Tibial nerve (tissue), 4 donors: ENCODE measurements around the gene HACD3.

Experiments
- CTCF ChIP-seq, 5 experiments: fragments of 200-600 bp in 3 of 5; fragments of 450-650 bp in 2 of 5; sonication (generic) in 3 of 5; IDR thresholded peaks; one replicate each; pipeline ENCODE4 v1.5.1; 2016 to 2019; ENCODE audit warnings: antibody characterized with exemption in 5 of 5, mild to moderate bottlenecking in 3 of 5, moderate library complexity in 2 of 5
- EP300 ChIP-seq, 2 donors: sonication (generic); formaldehyde crosslinking; IDR thresholded peaks; one replicate each; pipeline ENCODE4 v1.6.1; 2017; ENCODE audit warnings: antibody characterized with exemption in 2 of 2, mild to moderate bottlenecking in 1 of 2
- POLR2A ChIP-seq, 2 donors: fragments of 450-650 bp; IDR thresholded peaks; one replicate each; pipeline ENCODE4 v1.6.1; 2017; ENCODE audit warnings: antibody characterized with exemption in 2 of 2, mild to moderate bottlenecking in 2 of 2, moderate library complexity in 2 of 2

DNA sequence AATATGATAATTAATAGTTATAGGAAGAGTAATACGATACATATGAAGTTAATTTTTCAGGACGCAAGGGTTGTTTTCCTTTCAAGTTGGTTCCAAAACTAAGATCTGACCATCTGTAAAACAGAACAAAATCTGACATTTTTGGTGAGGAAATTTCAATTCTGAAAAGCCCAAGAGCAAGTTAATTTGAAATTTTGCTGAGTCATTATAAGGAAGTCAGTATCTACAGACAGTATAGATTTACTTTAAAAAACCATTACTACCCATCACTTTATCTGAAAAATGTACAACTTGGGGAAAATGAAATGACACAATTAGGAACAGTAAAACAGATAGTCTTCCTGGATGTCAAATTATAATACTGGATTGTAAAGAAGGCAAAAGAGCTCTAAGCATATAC is 68.2 kb downstream of the HACD3 start:
- TF ChIP-seq CTCF (IDR thresholded peaks at IDR 0.05) (no peak), POLR2A (IDR thresholded peaks at IDR 0.05) (no peak), EP300 (IDR thresholded peaks at IDR 0.05) (no peak)
